ENCODE measurements around the gene PPP3R2. TPM values are rescaled to one million over a fixed set of nuclear protein-coding genes. Genes with fewer than 3 reads are reported as not detected.
"Not testable (repeated sequence)": the region's sequence is repeated elsewhere in the genome, so short reads cannot be mapped to it uniquely, and the experiment has no call there.

The PPP3R2 gene
- total and polyA plus RNA-seq, 5 experiments from 2014 or later, result not detected

DNA sequence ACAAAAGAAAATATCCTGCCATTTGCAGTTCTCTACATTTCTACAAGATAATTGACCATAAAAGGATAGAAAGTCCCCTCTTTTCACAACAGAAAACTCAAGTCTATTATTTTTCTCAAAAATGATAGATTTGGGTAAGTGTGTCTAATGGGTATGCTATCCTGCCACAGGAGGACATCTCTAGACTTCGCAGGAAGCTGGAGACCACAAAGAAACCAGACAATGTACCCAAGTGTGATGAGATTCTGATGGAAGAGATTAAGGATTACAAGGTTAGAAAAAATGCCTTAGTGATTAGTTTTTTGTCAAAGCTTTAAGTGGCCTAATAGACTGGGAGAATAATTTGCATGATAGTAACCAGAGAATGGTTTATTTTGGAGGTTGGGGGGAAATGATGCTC, 33.0 kb downstream of the PPP3R2 start:
- Mint-ChIP-seq H3K27me3 (no peaks in the 10 kb centered on the region), H3K4me3 (no peak overlapping the region), H3K4me1 (peaks cover 18 to 30% (median 25%) of the 10 kb centered on the region in 4 donors), H3K9me3 (peaks cover 0 to 14% (median 0%) of the 10 kb centered on the region in 9 donors), H3K27ac (peak overlapping the region in 7 of 10 donors; percentile 9 to 85 (median 57)), H3K36me3 (peaks cover 33 to 92% (median 82%) of the 10 kb centered on the region in 3 donors)
- POLR2A ChIA-PET, result no interaction called here
- DNase-seq (no peak), ATAC-seq (peak in 1 of 2 donors; percentile 71)

GRCh38 chr9:101549472-101550098, 45.2 kb downstream of the PPP3R2 start:
- POLR2A ChIA-PET, H3K27me3 Mint-ChIP-seq, DNase-seq, H3K9me3 Mint-ChIP-seq, H3K4me3 Mint-ChIP-seq, ATAC-seq: not testable (repeated sequence)
- H3K27ac Mint-ChIP-seq, result peak overlapping the region in 2 of 10 donors; percentile 39 to 85
- peaks cover 38 to 96% (median 69%) of the 10 kb centered on the region in 3 donors for H3K36me3 Mint-ChIP-seq
- H3K4me1 Mint-ChIP-seq, result peaks cover 0 to 10% (median 2%) of the 10 kb centered on the region in 4 donors

DNA sequence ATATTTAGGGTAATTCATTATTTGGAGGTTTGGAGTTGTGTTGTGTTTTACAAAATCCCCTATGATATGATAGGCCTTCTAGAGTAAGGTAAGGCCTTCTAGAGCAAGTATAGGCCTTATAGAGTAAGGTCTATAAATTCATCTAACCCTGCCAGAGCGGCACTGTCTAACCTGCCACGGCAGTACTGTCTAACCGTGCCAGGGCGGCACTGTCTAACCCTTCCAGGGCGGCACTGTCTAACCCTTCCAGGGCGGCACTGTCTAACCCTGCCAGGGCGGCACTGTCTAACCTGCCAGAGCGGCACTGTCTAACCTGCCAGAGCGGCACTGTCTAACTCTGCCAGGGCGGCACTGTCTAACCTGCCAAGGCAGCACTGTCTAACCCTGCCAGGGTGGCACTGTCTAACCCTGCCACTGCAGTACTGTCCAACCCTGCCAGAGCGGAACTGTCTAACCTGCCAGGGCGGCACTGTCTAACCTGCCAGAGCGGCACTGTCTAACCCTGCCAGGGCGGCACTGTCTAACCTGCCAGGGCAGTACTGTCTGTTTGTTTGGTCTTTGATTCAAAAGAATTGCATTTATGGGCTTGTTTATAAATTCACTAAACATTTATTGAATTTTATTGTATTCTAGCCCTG, 51.6 kb downstream of the PPP3R2 start:
- DNase-seq (no peak), ATAC-seq (no peak)
- no peak overlapping the region for H3K4me3 Mint-ChIP-seq
- H3K9me3 Mint-ChIP-seq, result no peaks in the 10 kb centered on the region
- peaks cover 0 to 4% (median under 1%) of the 10 kb centered on the region in 4 donors for H3K4me1 Mint-ChIP-seq
- peaks cover 20 to 55% (median 28%) of the 10 kb centered on the region in 3 donors for H3K36me3 Mint-ChIP-seq
- POLR2A ChIA-PET, result no interaction called here
- no peak overlapping the region for H3K27ac Mint-ChIP-seq
- H3K27me3 Mint-ChIP-seq, result no peaks in the 10 kb centered on the region

Other genes starting within 250 kb of the PPP3R2 start
- not detected for gene BAAT, start 210.0 kb downstream of the PPP3R2 start, total RNA-seq
- gene BAAT, start 210.0 kb downstream of the PPP3R2 start, polyA plus RNA-seq, result not detected
- 10 to 100 TPM; 20.3 to 21.3 TPM for gene MRPL50, start 196.4 kb downstream of the PPP3R2 start, total RNA-seq
- gene MRPL50, start 196.4 kb downstream of the PPP3R2 start, polyA plus RNA-seq, result 10 to 100 TPM; 12.9 to 17.8 (median 13.2) TPM
- 10 to 100 TPM; 23.7 to 26.3 TPM for gene ZNF189, start 196.1 kb downstream of the PPP3R2 start, total RNA-seq
- gene ZNF189, start 196.1 kb downstream of the PPP3R2 start, polyA plus RNA-seq, result 1 to 10 TPM; 1.4 to 2.6 (median 2.6) TPM
- not detected for gene ALDOB, start 159.2 kb downstream of the PPP3R2 start, total RNA-seq
- gene ALDOB, start 159.2 kb downstream of the PPP3R2 start, polyA plus RNA-seq, result not detected
- 10 to 100 TPM; 48.6 to 53.8 TPM for gene RNF20, start 61.1 kb downstream of the PPP3R2 start, total RNA-seq
- 10 to 100 TPM; 30.6 to 48.2 (median 43.6) TPM for gene RNF20, start 61.1 kb downstream of the PPP3R2 start, polyA plus RNA-seq
- not detected for gene GRIN3A, start 143.7 kb upstream of the PPP3R2 start, total RNA-seq
- under 1 TPM; 0.05 to 0.12 (median 0.09) TPM for gene GRIN3A, start 143.7 kb upstream of the PPP3R2 start, polyA plus RNA-seq

Data from naive thymus-derived CD8-positive, alpha-beta T cell (primary cell).